Measurements from ENCODE around the gene KMT2A.
A peak's percentile ranks its signal among the peaks of the same experiment; 100 is the strongest.

The KMT2A gene

GRCh38 chr11:118488480-118489109, 52.3 kb downstream of the KMT2A start:
- peak; percentile 57 to 61 for DNase-seq (ENCODE audit: low read depth in 2 of 2)

DNA sequence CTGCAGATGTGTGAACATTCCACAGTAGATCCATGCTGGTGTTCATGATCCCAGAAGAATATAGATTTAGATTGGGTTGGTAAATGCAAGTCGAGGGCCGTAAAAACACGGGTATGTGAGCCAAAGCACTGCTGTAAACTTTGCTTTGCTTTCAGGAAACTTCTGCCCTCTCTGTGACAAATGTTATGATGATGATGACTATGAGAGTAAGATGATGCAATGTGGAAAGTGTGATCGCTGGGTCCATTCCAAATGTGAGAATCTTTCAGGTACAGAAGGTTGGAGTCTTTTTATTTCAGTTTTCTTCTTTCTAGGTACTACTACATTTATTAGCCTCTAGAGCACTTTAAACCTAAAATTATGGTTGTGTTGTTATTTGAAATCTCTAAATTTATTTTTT, 54.7 kb downstream of the KMT2A start:
- no peak for DNase-seq (ENCODE audit: low read depth in 2 of 2)

DNA sequence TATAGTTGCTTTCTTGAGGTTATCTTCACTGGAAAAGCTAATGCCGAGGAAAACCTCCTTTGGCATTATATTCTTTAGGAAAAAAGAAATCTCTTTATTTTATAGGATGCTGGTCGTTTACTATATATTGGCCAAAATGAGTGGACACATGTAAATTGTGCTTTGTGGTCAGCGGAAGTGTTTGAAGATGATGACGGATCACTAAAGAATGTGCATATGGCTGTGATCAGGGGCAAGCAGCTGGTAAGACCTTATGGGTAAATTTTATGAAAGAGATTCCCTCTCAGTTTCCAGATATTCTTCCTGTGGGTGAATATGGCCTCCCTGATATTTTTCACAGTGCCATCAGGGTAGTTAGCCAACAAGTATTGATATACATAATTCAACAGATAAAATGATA, 61.5 kb downstream of the KMT2A start:
- no peak for DNase-seq (ENCODE audit: low read depth in 2 of 2)

- no peak for DNase-seq (ENCODE audit: low read depth in 2 of 2)
Measured at GRCh38 chr11:118503216-118503615, 66.9 kb downstream of the KMT2A start.

GRCh38 chr11:118511601-118512000, 75.3 kb downstream of the KMT2A start:
- DNase-seq (ENCODE audit: low read depth in 2 of 2) = no peak

DNA sequence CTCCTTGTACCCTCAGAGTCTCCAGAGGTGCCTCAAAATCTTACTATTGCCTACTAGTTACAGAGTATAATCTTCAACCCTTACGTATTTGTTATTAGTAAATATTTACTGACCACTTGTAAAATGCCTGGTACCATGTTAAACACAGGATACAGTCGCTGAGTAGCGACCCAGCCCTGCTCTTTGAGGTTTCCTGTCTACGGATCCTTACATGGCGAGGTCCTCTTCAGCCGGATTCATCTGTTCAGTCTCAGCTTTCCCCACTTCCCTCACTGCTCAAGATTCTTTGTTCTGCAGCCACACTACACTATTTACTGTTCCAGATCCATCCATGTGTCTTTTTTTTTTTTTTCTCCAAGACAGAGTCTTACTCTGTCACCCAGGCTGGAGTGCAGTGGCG, 77.8 kb downstream of the KMT2A start:
- DNase-seq (ENCODE audit: low read depth in 2 of 2) = no peak

DNA sequence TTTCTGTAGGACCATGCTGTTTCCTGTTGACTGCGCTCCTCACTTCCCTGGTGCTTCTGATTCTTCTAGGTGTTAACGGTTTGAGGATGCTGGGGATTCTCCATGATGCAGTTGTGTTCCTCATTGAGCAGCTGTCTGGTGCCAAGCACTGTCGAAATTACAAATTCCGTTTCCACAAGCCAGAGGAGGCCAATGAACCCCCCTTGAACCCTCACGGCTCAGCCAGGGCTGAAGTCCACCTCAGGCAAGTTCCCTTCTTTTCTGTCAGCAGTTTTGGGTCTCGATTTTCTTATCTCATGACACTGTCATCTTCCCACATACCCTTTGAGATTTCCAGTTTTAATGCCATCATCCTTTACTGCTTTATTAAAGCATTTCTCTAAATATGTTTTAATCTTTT, 83.3 kb downstream of the KMT2A start:
- no peak for DNase-seq (ENCODE audit: low read depth in 2 of 2)

GRCh38 chr11:118521892-118522311, 85.6 kb downstream of the KMT2A start:
- DNase-seq (ENCODE audit: low read depth in 2 of 2) = no peak

DNA sequence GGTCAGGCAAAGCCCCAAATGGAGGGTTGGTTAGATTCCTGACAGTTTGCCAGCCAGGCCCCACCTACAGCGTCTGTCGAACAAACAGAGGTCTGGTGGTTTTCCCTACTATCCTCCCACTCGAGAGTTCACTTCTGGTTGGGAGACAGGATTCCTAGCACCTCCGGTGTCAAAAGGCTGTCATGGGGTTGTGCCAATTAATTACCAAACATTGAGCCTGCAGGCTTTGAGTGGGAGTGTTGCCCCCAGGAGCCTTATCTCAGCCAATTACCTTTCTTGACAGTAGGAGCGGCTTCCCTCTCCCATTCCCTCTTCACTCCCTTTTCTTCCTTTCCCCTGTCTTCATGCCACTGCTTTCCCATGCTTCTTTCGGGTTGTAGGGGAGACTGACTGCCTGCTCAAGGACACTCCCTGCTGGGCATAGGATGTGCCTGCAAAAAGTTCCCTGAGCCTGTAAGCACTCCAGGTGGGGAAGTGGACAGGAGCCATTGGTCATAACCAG, 86.3 kb downstream of the KMT2A start:
- no peak for DNase-seq (ENCODE audit: low read depth in 2 of 2)

DNA sequence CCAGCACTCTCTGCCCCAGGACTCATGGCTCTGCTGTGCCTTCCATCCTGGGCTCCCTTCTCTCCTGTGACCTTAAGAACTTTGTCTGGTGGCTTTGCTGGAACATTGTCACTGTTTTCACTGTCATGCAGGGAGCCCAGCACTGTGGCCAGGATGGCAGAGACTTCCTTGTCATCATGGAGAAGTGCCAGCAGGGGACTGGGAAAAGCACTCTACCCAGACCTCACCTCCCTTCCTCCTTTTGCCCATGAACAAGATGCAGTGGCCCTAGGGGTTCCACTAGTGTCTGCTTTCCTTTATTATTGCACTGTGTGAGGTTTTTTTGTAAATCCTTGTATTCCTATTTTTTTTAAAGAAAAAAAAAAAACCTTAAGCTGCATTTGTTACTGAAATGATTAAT, 88.1 kb downstream of the KMT2A start:
- DNase-seq (ENCODE audit: low read depth in 2 of 2) = no peak

- no peak for DNase-seq (ENCODE audit: low read depth in 2 of 2)
Measured at GRCh38 chr11:118524757-118525470, 88.6 kb downstream of the KMT2A start.

DNA sequence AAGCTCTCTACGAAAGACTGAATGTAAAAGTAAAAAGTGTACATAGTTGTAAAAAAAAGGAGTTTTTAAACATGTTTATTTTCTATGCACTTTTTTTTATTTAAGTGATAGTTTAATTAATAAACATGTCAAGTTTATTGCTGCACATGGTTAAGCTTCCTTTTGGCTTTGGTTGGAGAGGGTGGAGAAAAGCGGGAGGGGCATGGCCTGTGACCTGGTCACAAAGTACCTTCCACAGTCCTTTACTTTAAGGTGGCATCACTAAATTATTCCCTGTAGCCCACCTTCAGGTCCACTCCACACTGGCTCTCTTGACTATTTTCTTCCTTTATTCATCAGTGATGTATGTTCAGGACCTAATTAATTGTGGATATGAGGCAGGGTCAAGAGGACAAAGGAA, 90.4 kb downstream of the KMT2A start:
- no peak for DNase-seq (ENCODE audit: low read depth in 2 of 2)

DNA sequence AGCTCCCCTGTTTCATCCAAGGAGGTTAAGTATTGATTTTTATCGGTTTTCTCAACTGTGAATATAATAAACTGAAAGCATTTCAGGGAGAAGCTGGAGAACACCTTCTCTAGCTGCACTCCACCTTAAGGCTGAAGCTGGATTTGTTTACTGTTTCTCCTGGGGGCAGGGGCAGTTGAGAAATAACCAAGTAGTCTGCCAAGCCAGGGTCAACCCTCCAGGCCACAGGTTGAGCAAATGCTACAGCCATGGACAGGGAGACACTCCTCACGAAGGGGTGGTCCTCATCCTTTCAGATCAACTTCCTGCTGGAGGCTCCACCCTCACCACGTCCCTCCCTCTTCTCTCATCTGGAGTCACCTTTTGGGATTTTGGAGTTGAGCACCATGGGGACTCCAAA, 90.8 kb downstream of the KMT2A start, which contains the start of gene TTC36:
TSS of gene TTC36 (plus strand) at position 366 of the 400 bp plus-strand sequence. CDS start at position 387, 21 bp downstream.
- no peak for DNase-seq (ENCODE audit: low read depth in 2 of 2)

DNA sequence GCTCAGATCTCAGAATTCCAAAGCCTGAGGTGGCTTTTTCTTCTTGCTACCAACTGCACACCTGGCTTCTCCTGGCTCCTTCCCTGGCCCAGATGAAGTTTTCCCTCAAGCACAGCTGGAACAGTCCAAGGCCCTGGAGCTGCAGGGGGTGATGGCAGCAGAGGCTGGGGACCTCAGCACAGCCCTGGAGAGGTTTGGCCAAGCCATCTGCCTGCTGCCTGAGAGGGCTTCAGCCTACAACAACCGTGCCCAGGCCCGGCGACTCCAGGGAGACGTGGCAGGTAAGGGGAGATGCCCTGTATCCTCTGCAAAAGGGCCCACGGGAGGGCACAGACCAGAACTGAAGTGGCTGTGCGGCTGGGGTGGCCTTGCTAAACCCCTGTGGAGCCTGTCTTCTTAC, 92.2 kb downstream of the KMT2A start:
- no peak for DNase-seq (ENCODE audit: low read depth in 2 of 2)

DNA sequence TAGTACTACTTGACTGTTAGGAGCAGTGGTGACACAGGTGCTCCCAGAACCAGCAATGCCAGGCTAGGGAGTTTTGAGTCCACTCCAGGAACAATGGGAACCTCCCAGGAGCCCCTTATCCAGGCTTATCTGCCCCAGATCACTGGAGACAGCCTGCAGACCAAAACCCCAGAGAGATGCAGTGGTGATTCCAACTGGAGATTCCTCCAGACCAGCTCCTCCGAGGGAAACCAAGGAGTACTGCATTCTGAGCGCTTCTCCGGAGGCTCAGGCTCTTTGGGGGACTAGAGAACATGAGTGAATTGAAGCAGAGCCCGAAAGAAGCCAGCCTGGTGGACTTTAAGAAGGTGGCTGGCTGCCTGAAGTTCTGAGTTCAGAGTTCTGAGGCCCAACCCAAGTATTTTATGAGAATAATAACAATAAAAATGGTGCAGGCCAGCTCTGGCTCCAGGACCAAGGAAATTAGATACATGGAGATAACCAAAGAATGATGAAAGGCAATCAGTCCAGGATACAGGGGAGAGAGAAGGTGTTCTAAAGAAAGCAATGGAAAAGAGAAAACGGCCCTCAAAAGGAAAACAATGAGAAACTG, 93.4 kb downstream of the KMT2A start:
- no peak for DNase-seq (ENCODE audit: low read depth in 2 of 2)

DNA sequence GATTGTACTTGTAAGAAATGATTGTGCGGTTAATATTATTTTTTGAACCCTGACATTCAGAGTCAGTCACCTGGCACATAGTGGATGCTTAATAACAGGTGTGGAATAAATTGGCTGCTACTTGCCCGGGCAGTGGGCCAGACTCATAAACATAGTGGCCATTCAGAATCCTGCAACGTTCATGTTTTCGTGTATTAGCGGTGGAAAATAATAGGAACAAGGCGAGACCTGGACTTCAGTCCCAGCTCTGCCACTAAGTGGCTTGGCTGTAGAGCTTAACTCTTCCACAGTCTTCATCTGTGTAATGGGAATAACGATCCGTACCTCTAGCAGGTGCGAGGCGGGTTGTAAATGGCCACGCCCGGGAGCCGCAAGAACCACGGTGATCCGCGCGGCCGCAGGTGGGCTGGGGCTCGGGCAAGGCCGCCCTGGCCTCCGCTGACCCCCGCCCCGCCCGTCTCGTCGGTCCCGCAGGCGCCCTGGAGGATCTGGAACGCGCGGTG, 93.9 kb downstream of the KMT2A start:
- no peak for DNase-seq (ENCODE audit: low read depth in 2 of 2)

- DNase-seq (ENCODE audit: low read depth in 2 of 2) = peak; percentile 14 to 58
Measured at GRCh38 chr11:118530683-118531596, 94.6 kb downstream of the KMT2A start, which contains the start of gene TMEM25. Gene TMEM25, plus strand, starts transcription at chr11:118531192. Its CDS starts 610 bp downstream, at chr11:118531802.

DNA sequence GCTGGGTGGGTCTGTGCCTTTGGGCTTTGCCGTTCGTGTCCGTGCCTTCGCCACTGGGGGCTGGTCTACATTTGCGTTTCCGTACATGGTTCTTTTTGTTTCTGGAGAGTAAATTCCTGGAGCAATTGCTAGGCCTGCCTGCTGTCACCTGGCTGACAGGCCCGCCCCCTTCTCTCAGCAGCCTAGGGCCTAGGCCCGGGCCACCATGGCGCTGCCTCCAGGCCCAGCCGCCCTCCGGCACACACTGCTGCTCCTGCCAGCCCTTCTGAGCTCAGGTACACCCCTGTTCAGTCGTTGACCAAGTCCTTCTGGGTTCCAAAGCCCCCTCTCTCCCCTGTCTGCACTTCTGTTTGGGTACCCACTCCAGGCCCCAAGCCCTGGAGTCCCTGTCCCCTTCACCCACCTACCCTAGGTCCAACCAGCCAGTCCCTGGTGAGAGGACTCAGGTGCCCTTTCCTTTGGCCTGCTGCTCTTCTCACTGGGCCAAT, 95.3 kb downstream of the KMT2A start:
- DNase-seq (ENCODE audit: low read depth in 2 of 2) = no peak

DNA sequence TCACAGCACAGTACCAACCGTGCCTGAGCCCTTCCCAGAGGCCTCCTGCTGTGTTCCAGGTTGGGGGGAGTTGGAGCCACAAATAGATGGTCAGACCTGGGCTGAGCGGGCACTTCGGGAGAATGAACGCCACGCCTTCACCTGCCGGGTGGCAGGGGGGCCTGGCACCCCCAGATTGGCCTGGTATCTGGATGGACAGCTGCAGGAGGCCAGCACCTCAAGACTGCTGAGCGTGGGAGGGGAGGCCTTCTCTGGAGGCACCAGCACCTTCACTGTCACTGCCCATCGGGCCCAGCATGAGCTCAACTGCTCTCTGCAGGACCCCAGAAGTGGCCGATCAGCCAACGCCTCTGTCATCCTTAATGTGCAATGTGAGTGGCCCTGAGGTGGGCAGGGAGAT, 95.8 kb downstream of the KMT2A start:
- DNase-seq (ENCODE audit: low read depth in 2 of 2) = no peak

DNA sequence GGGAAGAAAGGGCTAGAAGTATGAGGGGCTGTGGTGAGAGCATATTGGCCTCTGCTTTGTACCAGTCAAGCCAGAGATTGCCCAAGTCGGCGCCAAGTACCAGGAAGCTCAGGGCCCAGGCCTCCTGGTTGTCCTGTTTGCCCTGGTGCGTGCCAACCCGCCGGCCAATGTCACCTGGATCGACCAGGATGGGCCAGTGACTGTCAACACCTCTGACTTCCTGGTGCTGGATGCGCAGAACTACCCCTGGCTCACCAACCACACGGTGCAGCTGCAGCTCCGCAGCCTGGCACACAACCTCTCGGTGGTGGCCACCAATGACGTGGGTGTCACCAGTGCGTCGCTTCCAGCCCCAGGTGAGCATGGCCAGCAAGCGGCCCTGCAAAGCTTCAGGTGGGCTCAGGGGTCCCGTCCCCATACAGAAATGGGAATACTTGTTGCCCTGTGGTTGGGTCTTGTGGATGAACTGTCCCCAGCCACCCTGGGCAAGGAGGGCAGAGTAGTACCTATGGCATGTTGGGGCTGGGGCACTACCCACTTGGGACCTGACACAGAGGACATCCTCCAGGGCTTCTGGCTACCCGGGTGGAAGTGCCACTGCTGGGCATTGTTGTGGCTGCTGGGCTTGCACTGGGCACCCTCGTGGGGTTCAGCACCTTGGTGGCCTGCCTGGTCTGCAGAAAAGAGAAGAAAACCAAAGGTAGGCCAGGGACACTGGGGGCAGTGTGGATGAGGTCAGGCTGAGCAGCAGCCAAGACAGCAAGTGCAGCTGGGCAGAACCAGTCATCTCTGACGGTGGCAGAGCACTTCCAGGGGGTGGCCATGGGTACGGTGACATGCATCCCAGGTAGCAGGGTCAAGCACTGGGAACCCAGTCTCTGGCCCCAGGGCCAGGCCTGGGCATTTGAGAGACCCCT, 96.8 kb downstream of the KMT2A start:
- DNase-seq (ENCODE audit: low read depth in 2 of 2) = no peak
